ENCODE results near the gene CLRN3. TPM values are rescaled to one million over a fixed set of nuclear protein-coding genes. Genes with fewer than 3 reads are reported as not detected.

Gene CLRN3
- total RNA-seq, 4 donors from 2014 or later, result 0.27 TPM; not detected in 3

GRCh38 chr10:127915324-127915723, 22.6 kb upstream of the CLRN3 start:
- no peaks in the 10 kb centered on the region for H3K36me3 ChIP-seq
- H3K27me3 ChIP-seq, result no peaks in the 10 kb centered on the region
- TF ChIP-seq POLR2A (IDR thresholded peaks at IDR 0.05) (no peak), CTCF (IDR thresholded peaks at IDR 0.05 in 4 of 5, conservative IDR thresholded peaks at IDR 0.05 in 1 of 5) (no peak)
- H3K4me1 ChIP-seq, result peaks cover 17 to 21% of the 10 kb centered on the region in 2 donors
- intact Hi-C loops (cut with DNase I; ENCODE audit: low total_unique reads) (no loop called here), in situ Hi-C loops (cut with MboI; ENCODE audit: low sequenced_read_pairs in 4 of 4) (no loop called here)
- no peaks in the 10 kb centered on the region for H3K9me3 ChIP-seq
- ATAC-seq, result no peak
- DNase-seq, result no peak
- H3K4me3 ChIP-seq, result no peak overlapping the region
- no peak overlapping the region for H3K27ac ChIP-seq

- intact Hi-C loops (cut with DNase I; ENCODE audit: low total_unique reads) (no loop called here), in situ Hi-C loops (cut with MboI; ENCODE audit: low sequenced_read_pairs in 4 of 4) (loop anchor here in 2 of 4 donors (5.0 kb wide), 1 partner anchor 99 kb away; no protein-coding TSS in a partner anchor)
- H3K27ac ChIP-seq, result no peak overlapping the region
- H3K4me3 ChIP-seq, result no peak overlapping the region
- H3K4me1 ChIP-seq, result peaks cover 0 to 4% of the 10 kb centered on the region in 2 donors
- H3K36me3 ChIP-seq, result no peaks in the 10 kb centered on the region
- H3K9me3 ChIP-seq, result no peaks in the 10 kb centered on the region
- no peaks in the 10 kb centered on the region for H3K27me3 ChIP-seq
- no peak for DNase-seq
- no peak for ATAC-seq
- TF ChIP-seq CTCF (IDR thresholded peaks at IDR 0.05 in 4 of 5, conservative IDR thresholded peaks at IDR 0.05 in 1 of 5) (no peak), POLR2A (IDR thresholded peaks at IDR 0.05) (no peak)
These were observed 20.6 kb upstream of the CLRN3 start for GRCh38 chr10:127913368-127913759.

GRCh38 chr10:127912607-127913367, 20.0 kb upstream of the CLRN3 start:
- TF ChIP-seq POLR2A (IDR thresholded peaks at IDR 0.05) (no peak), CTCF (IDR thresholded peaks at IDR 0.05 in 4 of 5, conservative IDR thresholded peaks at IDR 0.05 in 1 of 5) (no peak)
- H3K27me3 ChIP-seq, result peaks cover under 1 to 4% (median 1%) of the 10 kb centered on the region in 3 donors
- H3K36me3 ChIP-seq, result no peaks in the 10 kb centered on the region
- in situ Hi-C loops (cut with MboI; ENCODE audit: low sequenced_read_pairs in 4 of 4) (loop anchor here in 2 of 4 donors (5.0 kb wide), 1 partner anchor 100 kb away; no protein-coding TSS in a partner anchor), intact Hi-C loops (cut with DNase I; ENCODE audit: low total_unique reads) (no loop called here)
- H3K27ac ChIP-seq, result no peak overlapping the region
- DNase-seq (no peak), ATAC-seq (no peak)
- H3K4me1 ChIP-seq, result peaks cover 5 to 6% of the 10 kb centered on the region in 2 donors
- no peak overlapping the region for H3K4me3 ChIP-seq
- H3K9me3 ChIP-seq, result no peaks in the 10 kb centered on the region

GRCh38 chr10:127911867-127912257, 19.1 kb upstream of the CLRN3 start:
- no peaks in the 10 kb centered on the region for H3K9me3 ChIP-seq
- peaks cover 6 to 7% of the 10 kb centered on the region in 2 donors for H3K4me1 ChIP-seq
- intact Hi-C loops (cut with DNase I; ENCODE audit: low total_unique reads) (no loop called here), in situ Hi-C loops (cut with MboI; ENCODE audit: low sequenced_read_pairs in 4 of 4) (loop anchor here in 2 of 4 donors (5.0 kb wide), 1 partner anchor 100 kb away; no protein-coding TSS in a partner anchor)
- H3K27ac ChIP-seq, result no peak overlapping the region
- peaks cover 4 to 8% (median 6%) of the 10 kb centered on the region in 3 donors for H3K27me3 ChIP-seq
- DNase-seq, result no peak
- H3K4me3 ChIP-seq, result no peak overlapping the region
- no peak for ATAC-seq
- H3K36me3 ChIP-seq, result no peaks in the 10 kb centered on the region
- TF ChIP-seq CTCF (IDR thresholded peaks at IDR 0.05 in 4 of 5, conservative IDR thresholded peaks at IDR 0.05 in 1 of 5), result no peak
- TF ChIP-seq POLR2A (IDR thresholded peaks at IDR 0.05), result no peak

Measured in gastrocnemius medialis (tissue), 4 donors.